HuH-7.5 (cell line): ENCODE data around the gene DKC1.
"Not testable (repeated sequence)": the region's sequence is repeated elsewhere in the genome, so short reads cannot be mapped to it uniquely, and the experiment has no call there.

Source experiments
- DNase-seq: peaks from one replicate; pipeline ENCODE4 v3.0.0; 2011; ENCODE audit warnings: low spot score

DKC1 gene

GRCh38 chrX:154819771-154820341 is 57.2 kb downstream of the DKC1 start:
- DNase-seq: no peak

GRCh38 chrX:154821523-154821922 is 58.9 kb downstream of the DKC1 start:
- DNase-seq: no peak

GRCh38 chrX:154822029-154822428 is 59.4 kb downstream of the DKC1 start:
- no peak for DNase-seq

- DNase-seq: no peak
Measured at GRCh38 chrX:154824638-154825037, 62.0 kb downstream of the DKC1 start.

- not testable (repeated sequence) for DNase-seq
Measured at GRCh38 chrX:154825586-154825985, 62.9 kb downstream of the DKC1 start.
